GM21576 (cell line): ENCODE results near the gene NXN.
"Not testable (repeated sequence)": the region's sequence is repeated elsewhere in the genome, so short reads cannot be mapped to it uniquely, and the experiment has no call there.

Source experiments
- ATAC-seq: cut with Tn5 transposase; IDR thresholded peaks from one replicate; pipeline ENCODE4 v1.9.1; 2021; ENCODE audit warnings: mild to moderate bottlenecking, moderate library complexity; ENCODE audit not compliant: unreplicated experiment

Gene NXN

DNA sequence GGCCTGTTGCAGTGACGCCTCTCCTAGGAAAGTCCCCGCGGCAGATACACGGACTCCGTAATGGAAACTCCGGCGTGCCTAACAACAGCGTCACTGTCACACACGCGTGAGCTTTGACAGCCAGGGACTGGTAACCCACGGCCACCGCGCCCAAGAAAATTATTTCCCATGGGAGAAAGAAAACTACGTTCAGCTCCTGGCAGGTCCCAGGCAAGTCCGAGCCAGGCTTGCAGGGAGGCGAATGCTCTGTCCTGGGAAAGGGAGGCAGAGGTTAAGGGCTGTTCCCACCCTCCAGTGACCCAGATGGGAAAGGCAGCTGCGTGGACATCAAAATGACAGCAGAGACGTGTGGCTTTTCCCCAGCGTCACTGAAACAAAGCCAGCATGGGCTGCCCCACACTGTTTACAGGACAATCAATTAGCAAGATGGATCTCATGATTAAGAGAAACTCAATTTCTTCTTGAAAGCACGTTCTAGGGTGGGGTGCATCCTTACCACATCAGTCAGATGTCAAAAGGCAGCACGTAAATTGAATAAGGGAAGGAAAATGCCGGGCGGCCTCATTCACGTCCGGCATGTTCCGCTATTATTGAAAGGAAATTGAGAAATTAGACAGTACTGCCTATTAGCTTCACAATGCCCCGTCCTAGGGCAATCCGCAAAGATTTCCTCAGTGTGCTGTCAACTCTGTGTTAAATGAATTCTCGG is 82.5 kb downstream of the NXN start:
- ATAC-seq: no peak

DNA sequence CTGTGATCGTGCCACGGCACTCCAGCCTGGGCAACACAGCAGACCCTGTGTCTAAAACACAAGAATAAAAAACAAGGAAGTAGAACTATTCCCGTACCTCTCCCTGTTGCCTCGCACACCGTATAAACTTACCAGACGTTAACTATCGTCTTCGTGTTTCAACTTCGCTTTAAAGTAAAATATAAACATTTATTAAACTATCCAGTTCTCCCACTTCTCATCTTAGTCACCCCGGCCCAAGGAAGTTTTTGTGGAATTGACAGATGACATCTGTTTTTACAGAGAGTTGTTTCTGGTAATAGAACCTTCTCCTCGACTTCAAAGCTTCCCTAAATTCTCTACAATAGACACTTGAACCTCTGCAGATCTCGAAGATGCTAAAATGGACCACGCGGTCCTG is 83.1 kb downstream of the NXN start:
- ATAC-seq: no peak

DNA sequence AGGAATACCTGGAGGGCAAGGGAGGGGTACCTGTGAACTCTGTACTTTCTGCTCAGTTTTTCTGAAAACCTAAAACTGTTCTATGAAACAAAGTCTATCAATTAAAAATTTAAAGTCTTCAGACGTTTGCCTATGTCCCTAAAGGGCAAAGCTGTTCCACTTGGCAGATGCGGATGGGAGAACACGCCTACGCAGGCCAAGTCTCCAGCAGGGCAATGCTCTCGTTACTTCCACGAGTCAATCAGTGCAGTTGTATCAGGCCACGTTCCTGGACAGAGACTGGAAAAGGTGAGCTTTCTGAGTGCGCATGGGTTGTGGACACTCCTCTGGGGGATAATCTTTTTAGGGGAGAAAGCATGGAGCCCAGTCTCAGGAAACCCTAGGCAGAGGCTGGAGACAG is 86.6 kb downstream of the NXN start:
- no peak for ATAC-seq

DNA sequence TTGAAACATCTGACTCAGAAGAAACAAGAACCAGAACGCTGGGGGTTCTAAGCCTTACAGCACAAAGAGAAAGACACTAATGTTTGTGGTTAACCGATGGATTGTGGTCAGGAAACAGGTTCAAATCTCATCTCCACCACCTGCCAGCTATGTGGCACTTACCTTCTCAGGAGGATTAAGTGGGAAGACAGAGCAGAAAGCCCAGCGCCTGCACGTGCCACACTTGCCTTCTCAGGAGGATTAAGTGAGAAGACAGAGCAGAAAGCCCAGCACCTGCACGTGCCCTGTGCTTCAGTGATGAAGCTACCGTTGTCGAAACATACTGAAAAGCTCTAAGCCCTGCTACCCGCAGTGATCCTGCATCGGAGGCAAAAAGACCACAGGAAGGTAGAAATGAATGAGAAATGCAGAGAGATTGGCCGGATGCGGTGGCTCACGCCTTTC is 90.6 kb downstream of the NXN start:
- no peak for ATAC-seq

DNA sequence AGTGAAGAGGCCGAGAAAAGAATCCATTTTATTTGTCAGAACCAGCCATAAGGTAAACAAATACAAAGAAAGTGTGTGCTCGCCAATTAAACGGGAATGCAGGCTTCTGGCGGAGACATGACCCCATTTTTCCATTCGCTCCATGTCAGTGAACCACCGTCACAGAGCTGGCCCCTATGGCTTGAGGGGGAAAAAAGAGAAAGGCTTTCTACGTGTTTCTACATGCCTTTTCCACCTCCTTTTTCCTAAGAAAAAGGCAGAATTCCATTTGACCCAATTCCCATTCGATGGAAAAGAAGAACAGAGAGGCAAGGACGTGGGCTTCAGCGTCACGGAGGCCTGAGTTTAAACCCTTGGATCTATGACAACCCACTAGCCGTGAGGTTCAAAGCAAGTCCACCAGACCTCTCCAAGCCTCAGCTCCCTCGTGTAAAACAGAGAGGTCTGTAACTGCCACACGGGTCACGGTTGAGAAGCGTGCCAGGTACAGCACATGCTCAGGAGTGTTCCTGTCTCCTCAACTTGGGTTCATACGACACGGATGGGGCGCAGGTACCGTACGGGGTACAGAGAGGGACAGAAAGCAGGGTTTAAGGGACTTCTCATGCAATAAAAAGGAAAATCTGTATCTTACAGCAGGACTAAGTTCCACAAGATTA is 91.9 kb downstream of the NXN start:
- ATAC-seq: no peak

DNA sequence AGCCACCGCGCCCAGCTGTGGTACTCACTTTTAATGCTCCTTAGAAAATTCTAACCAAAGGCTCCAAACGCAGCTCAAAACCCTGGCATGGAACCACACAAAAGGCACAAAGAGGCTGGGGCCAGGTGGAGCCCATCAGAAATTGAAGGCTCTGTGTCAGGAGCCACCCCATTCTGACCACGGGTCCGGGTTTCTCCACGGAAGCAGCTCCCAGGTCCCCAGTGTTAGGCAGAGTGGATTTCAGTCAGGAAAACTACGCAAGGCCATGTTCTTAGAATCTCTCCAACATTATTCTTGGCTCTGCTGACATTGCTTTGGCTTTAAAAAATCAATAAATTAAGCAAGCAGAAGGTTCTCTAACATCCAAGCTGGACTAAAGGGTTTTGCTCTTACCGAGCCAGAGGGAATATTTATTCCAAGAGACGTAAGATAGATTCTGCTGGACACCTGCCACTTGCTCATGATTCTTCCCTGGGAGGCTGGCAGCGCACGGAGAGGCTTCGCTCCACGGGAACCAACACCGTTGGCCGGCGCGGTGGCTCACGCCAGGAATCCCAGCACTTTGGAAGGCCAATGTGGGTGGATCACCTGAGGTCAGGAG is 93.5 kb downstream of the NXN start:
- no peak for ATAC-seq

DNA sequence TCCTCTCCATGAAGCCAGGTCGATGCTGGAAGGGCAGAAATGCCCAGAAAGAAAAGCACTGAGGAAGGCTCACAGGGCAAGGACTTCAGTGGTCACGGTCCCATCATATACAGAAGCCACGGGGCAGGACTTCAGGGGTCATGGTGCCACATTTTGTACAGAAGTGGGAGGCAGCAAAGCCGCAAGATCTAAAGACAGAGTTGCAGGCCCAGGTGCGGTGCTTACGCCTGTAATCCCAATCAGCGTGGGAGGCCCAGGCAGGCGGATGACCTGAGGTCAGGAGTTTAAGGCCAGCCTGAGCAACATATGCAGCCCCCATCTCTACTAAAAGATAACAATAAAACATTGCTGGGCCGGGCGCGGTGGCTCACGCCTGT is 96.0 kb downstream of the NXN start:
- ATAC-seq: no peak

DNA sequence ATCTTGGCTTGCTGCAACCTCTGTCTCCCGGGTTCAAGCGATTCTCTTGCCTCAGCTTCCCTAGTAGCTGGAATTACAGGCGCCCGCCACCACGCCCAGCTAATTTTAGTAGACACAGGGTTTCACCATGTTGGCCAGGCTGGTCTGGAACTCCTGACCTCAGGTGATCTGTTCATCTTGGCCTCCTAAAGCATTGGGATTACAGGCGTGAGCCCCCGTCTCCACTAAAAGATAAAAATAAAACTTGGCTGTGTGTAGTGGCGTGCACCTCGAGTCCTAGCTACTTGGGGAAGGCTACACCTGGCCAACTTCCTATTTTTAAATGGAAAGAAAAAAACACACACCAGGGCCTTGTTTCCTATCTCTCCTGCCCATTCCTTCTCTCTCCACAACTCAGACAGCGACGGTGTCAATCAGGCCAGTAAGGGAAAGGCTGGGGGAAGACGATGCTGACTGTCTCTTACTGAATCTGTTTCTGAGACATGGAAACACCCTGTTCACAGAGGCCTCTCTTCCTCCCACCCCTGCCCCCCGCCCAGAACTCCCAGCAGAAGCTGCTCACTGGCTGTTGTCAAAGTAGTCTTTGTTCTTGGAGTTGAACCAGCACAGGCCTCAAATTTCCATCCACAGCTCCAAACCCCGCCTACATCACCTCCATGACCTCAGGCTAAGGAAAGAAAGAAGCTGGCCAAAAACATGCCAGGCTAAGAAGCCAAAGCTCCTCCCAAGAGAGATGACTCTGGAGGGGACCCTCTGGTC is 96.6 kb downstream of the NXN start:
- ATAC-seq: no peak

DNA sequence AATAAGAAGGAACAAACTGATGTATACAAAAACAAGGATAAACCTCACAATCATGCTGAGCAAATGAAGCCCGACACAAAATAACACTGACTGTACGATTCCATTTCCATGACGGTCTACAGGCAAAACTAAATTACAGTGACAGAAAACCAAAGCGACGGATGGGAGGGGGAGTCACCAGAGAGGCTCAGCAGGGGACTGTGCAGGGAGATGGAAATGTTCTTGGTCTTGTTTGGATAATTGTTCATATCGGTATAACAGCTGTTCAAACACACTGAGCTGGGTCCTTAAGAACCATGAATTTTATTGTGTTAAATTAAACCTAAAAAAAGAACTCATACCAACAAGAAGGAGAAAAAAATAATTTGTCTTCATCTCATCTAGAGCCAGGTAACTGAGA is 97.8 kb downstream of the NXN start:
- ATAC-seq: no peak

DNA sequence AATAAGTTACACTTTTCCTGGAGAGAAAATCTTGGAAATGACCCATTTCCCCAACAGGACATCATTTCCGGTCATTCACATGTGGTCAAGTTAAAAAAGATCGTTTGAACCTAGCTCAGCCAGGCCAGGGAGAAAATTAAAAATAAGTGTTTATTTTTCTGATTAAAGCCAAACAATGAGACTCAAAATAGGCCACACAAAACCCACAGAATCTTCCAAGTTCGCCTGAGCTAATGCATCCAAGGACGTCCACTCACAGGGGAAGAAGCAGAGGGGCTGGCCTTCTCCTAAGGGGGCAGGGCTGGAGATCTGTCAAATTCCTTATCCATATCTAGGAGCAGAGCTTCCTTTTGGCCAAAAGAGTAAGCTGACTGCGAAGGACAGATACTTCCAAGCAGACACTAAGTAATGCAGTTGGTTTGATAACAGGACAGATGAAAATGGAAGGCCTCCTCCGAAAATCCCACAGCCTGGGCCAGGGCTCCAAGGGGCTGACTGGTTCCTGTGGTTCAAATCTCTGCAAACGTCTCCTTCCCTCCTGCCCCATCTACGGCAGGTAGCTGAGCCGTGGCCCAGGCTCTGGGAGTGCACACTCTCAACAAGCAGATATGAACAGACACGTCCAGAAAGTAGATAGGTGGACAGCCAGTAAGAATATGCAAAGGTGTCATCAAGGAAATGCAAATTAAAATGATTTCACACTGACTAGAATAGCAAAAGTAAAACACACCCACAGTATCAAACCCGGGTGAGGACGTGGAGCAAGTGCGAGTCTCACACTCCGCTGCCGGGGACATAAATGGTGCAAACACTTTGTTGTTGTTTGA is 98.9 kb downstream of the NXN start:
- ATAC-seq: no peak

DNA sequence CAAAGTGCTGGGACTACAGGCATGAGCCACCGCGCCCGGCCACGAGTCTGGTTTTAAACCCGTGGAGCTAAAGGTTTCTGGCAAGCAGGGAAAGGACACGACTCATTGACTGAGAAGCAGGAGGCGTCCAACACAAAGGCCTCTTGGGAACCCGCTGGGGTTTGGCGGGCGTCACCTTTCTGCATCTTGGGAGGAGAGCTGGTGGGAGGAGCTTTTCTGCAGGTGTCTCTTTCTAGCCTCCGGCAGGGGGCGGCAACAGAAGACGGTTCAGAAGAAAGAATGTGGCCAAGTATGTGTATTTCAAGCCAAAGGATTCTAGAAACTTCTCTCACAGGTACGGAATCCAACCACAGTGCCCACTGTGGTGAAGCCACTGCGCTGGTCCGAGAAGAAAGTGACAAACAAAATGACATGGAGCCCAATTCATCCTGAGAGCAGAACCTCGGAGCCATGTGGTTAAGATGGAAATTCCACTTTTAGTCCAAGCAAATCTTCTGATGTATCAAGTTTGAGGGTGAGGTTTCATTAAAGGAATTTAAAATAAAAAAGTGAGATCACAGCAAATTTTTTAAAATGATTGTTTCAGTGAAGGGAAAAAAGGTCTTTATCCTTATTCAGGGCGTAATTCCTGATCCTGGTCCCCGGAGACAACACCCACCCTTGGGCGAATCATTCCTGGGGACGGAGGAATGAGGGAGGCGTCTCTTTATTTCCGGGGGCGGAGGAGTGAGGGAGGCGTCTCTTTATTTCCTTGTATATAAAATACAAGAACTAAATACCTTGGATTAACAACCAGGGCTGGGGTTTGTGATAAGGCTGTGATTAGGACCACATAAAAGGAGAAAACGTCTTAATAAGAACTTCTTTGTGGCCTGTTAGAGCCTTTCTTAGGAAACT is 99.8 kb downstream of the NXN start:
- no peak for ATAC-seq

DNA sequence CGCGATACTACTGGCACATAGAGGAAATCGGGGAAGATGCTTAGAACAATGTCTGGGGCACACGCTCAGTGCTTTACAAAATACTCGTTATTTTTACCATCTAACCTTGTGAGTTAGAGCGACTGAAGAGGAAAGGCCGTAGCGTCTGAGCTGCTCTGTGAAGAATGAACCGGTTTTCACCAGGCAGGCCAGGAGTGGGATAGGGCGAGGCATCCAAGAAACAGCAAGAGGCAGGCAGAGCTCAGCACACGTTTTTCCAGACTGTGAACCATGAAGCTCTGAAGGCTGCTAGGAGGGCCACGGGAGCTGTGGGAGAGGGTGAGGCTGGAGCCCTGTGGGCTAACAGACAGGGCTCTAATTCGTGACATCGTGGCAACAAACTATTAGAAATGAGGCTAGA is 101.9 kb downstream of the NXN start:
- no peak for ATAC-seq

DNA sequence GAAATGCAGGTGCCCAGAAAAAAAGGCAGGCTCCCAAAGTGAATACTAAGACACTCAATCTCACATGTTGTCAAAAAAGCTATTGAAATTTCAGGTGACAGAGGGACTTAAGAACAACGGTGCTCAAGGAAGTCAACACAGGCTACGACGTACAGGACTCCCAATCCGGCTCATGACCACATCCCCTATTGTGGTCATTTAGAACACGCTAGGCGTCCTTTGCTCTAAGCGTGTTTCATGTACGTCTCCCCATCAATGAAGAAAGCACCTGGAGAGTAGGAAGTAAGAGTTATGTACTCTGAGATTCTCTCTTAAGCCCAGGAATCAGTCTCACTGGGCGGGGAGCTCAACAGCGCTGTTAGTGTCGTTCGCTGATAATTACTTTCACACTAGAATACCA is 103.3 kb downstream of the NXN start:
- no peak for ATAC-seq

DNA sequence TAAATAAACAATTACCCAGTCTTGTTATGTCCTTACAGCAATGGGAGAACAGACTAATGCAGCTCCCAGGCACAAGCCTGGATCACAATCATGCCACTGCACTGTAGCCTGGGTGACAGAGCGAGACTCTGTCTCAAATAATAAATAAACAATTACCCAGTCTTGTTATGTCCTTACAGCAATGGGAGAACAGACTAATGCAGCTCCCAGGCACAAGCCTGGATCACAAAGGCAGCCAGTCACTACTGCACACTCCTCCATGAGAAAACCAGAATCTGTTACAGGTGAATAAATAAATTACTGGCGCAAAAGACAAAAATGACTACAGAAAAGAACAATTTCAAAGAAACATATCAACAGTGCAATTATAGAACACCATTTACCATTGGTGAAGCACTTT is 105.0 kb downstream of the NXN start:
- not testable (repeated sequence) for ATAC-seq

DNA sequence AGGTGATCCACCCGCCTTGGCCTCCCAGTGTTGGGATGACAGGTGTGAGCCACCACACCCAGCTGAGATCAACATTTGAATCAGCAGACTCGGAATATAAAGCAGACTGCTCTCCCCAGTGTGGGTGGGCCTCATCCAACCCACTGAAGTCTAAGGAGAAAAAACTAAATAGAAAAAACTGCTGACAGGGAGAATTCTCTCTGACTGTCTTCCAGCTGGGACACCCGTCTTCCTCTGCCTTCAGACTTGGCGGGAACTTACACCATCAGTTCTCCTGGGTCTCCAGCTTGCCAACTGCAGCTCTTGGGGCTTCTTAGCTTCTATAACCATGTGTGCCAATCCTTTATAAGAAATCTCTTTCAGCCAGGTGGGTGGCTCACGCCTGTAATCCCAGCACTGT is 106.7 kb downstream of the NXN start:
- ATAC-seq: no peak

DNA sequence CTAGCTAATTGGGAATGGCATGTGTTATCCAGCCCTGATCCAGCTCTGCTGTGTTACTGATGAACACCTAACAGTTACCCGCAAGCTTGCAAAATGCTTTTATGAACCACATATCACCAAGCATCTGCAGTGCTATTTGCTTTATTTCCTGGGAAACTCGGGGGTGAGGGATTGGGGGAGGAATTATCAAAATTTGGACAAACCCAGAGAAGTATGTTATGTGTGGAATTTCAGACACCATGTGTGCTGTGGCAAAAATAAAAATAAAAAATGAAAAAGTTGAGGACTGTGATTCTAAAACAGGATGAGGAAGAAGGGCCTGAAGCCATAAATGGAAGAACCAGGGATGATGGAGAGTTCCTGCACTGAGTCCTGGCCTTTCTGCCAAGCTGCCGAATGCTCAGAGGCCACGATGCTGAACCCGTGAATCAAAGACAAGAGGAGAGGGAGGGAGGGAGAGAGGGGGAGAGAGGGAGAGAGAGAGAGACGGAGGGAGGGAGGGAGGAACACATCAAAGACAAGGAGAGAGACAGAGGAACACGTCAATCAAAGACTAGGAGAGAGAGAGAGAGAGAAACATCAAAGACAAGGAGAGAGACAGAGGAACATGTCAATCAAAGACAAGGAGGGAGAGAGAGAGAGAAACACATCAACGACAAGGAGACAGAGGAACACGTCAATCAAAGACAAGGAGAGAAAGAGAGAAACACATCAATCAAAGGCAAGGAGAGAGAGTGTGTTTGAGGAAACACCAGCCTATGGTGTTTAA is 107.6 kb downstream of the NXN start:
- no peak for ATAC-seq

DNA sequence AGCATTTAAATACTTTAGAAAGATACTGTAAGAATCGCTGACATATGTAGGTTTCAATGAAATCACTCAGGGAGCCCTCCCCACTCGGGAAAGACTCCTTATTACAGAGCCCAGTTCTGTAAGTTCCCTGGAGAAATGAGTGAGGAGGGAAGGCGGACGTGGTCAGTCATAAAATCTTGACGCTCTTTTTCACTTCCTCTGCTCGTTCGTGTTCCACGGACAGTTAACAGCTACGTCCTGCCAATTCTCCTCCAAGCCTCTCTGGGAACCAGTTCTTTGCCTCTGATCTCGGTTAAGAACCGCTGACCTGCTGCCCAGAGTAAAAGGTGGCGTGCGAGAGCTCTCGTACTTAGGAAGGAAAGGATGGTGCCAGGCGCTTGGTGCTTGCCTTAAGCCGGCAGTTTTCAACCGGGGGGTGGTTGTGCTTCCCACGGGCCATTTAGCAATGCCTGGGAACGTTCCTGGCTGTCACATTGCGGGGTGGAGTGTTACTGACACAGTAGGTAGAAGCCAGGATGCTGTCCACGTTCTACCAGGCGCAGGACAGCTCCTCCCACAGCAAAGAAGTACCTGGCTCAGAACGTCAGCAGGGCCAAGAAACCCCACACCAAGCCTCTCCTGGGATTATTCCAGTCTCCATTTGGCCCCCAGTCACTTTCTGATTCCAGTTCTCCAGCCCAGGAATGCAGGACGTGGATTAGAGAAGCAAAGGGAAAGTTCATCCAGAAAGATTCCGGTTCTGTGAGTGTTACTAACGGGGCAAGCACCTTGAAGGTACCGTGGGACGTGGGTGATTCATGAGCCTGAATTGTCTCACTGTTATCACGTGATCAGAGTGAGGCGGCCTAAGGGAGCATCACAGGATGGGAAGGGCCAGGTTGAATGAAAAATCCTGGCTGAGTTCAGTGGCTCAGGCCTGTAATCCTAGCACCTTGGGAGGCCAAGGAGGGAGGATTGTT is 109.7 kb downstream of the NXN start:
- no peak for ATAC-seq

DNA sequence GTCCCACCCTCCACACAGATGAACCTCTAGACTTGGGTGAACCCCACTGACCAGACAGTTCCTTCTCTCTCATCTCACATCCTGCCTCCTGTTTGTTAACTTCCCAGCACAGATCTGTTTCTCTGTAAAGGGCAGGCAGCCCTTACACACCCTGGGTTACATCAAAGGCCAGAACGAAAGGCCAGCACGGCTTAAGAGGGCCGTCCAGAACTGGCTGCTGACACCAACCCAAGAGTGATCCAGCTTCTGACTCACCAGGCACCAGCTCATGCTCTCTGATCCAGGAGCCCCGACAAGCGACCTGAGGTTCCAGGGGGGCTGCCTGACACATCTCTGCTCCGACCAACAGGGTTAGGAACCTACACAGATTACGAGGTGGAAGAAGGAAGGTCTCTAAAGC is 110.5 kb downstream of the NXN start:
- ATAC-seq: no peak
